ENCODE results near the gene RAB7A. TPM values are rescaled to one million over a fixed set of nuclear protein-coding genes. Genes with fewer than 3 reads are reported as not detected.
A peak's percentile ranks its signal among the peaks of the same experiment; 100 is the strongest.

Gene RAB7A
- polyA plus RNA-seq, 2 of the 4 experiments (the other 2 are of a cell fraction): 137 to 160 TPM

DNA sequence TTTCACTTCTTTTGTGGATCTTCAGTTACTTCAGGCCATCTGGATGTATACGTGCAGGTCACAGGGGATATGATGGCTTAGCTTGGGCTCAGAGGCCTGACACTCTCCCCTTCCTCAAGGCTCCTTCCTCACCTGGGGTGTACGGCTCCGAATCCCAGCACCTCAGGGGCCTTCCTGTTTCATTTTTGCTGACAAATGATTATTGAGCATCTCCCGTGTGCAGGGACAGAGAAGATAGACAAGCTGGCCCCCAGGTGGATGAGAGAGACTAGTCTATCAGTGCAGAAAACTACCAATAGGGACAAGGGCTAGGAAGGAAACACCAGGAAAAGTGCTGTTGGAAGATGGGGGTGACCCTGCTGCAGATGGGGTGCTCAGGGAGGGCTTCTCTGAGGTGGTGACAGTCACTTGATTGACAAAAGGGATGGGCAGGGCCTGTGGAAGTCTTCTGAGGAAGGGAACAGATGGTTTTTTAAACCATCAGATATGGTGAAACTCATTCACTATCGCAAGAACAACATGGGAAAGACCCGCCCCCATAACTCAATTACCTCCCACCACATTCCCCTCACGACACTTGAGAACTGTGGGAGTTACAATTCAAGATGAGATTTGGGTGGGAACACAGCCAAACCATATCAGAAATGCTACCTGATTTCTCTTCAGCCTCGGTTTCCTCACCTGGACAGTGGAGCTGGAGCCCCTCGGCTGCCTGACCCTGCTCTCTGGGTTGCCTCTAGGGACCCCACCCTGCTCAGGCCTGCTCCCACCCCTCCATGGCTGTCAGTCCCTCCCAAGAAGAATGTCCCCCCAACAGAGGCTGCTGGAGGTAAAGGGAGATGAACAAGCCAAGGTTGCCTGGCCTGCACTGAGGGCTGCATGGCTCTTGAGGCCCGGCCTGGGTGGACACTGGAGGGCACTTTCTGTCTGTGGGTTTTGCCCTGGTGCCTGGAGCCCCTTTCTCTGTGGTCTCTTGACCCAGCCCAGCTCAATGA lies 116.2 kb downstream of the RAB7A start:
- H3K4me2 ChIP-seq: no peak overlapping the region
- ChIA-PET POLR2A (no interaction called here), CTCF (no interaction called here)
- H3K4me1 ChIP-seq: 0 out of 3 replicates have a peak, but pooled peaks cover 9% of the 10 kb centered on the region
- no peak overlapping the region for H3K4me3 ChIP-seq
- TF ChIP-seq MAFK (IDR thresholded peaks at IDR 0.05; ENCODE audit: partially characterized antibody): peak; percentile 73
- no peak for TF ChIP-seq MAX (IDR thresholded peaks at IDR 0.05)
- whole genome bisulfite sequencing (ENCODE audit: missing lambda C conversion rate): 64% methylated on average over 10 of the region's 10 CpGs
- DNase-seq (ENCODE audit: low read depth in 1 of 2, low spot score in 1 of 2) (no peak), FAIRE-seq (no peak), ATAC-seq (no peak)
- H3K27ac ChIP-seq: no peak overlapping the region
- no peaks in the 10 kb centered on the region for H3K9me3 ChIP-seq

GRCh38 chr3:128844502-128844901 lies 118.5 kb downstream of the RAB7A start:
- no peak overlapping the region for H3K4me3 ChIP-seq
- no peaks in the 10 kb centered on the region for H3K9me3 ChIP-seq
- H3K4me1 ChIP-seq: 0 out of 3 replicates have a peak, but pooled peaks cover 9% of the 10 kb centered on the region
- no peak for TF ChIP-seq JUNB (IDR thresholded peaks at IDR 0.05)
- TF ChIP-seq, protein P1, sequence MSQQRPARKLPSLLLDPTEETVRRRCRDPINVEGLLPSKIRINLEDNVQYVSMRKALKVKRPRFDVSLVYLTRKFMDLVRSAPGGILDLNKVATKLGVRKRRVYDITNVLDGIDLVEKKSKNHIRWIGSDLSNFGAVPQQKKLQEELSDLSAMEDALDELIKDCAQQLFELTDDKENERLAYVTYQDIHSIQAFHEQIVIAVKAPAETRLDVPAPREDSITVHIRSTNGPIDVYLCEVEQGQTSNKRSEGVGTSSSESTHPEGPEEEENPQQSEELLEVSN (IDR thresholded peaks at IDR 0.05; ENCODE audit: borderline replicate concordance, low read depth): no peak
- no peak for TF ChIP-seq CHD2 (IDR thresholded peaks at IDR 0.05; ENCODE audit: low read length, partially characterized antibody)
- no peak for TF ChIP-seq EHMT2 (IDR thresholded peaks at IDR 0.05; ENCODE audit: low read depth)
- FAIRE-seq (no peak), ATAC-seq (no peak), DNase-seq (ENCODE audit: low read depth in 1 of 2, low spot score in 1 of 2) (no peak)
- H3K4me2 ChIP-seq: no peak overlapping the region
- CTCF ChIA-PET: interaction anchor here (0.6 to 2.4 kb wide), 3 partner anchors 9 to 200 kb away, joined by 4 to 12 read pairs (median 5); no protein-coding TSS in a partner anchor
- 93% methylated on average over 6 of the region's 6 CpGs for WGBS (ENCODE audit: missing lambda C conversion rate)
- POLR2A ChIA-PET: no interaction called here
- no peak overlapping the region for H3K27ac ChIP-seq

GRCh38 chr3:128845119-128845777 lies 119.3 kb downstream of the RAB7A start:
- WGBS (ENCODE audit: missing lambda C conversion rate): 71% methylated on average over 10 of the region's 14 CpGs
- ChIA-PET POLR2A (interaction anchor here (1.1 kb wide), 1 partner anchor 34 kb away, joined by 3 read pairs; no protein-coding TSS in a partner anchor), CTCF (interaction anchor here (0.5 to 2.4 kb wide), 16 partner anchors 10 to 507 kb away, joined by 3 to 13 read pairs (median 4); partner anchors contain the start of gene ACAD9)
- Histone ChIP-seq H3K4me2 (peak overlapping the region; percentile 92), H3K27ac (peak overlapping the region in 1 of 2 experiments; percentile 88; a peak in 2 of 6 replicates), H3K4me3 (peak overlapping the region; percentile 43; the same call in 2 of the 3 replicates), H3K4me1 (0 out of 3 replicates have a peak, but pooled peaks cover 9% of the 10 kb centered on the region), H3K9me3 (no peaks in the 10 kb centered on the region)
- no peak for DNase-seq (ENCODE audit: low read depth in 1 of 2, low spot score in 1 of 2)
- ATAC-seq: peak; percentile 19 to 52; a peak in 4 of 6 replicates
- FAIRE-seq: no peak
- TF ChIP-seq FOSB (CRISPR knock-in tag; IDR thresholded peaks at IDR 0.05) (no peak), RFX5 (IDR thresholded peaks at IDR 0.05) (no peak), CEBPB (IDR thresholded peaks at IDR 0.05) (no peak), ZFP36 (IDR thresholded peaks at IDR 0.05; ENCODE audit: borderline replicate concordance, partially characterized antibody) (no peak), NFE2L2 (conservative IDR thresholded peaks at IDR 0.05; ENCODE audit: low read length) (no peak), CHD2 (IDR thresholded peaks at IDR 0.05; ENCODE audit: low read length, partially characterized antibody) (no peak), ZSCAN20 (CRISPR knock-in tag; IDR thresholded peaks at IDR 0.05) (no peak), REST (IDR thresholded peaks at IDR 0.05) (no peak), ELK1 (IDR thresholded peaks at IDR 0.05; ENCODE audit: low read depth, low read length) (no peak), CBX2 (IDR thresholded peaks at IDR 0.05; ENCODE audit: borderline replicate concordance, low read depth) (no peak), EHMT2 (IDR thresholded peaks at IDR 0.05; ENCODE audit: low read depth) (no peak), KDM5A (IDR thresholded peaks at IDR 0.05) (no peak), JUN (IDR thresholded peaks at IDR 0.05) (no peak), HDAC2 (IDR thresholded peaks at IDR 0.05) (no peak), CBX8 (IDR thresholded peaks at IDR 0.05) (no peak), FOSL2 (IDR thresholded peaks at IDR 0.05) (no peak), FOSL2 (CRISPR knock-in tag; IDR thresholded peaks at IDR 0.05) (no peak)
- TF ChIP-seq, protein P2, sequence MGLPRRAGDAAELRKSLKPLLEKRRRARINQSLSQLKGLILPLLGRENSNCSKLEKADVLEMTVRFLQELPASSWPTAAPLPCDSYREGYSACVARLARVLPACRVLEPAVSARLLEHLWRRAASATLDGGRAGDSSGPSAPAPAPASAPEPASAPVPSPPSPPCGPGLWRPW (IDR thresholded peaks at IDR 0.05): no peak
- TF ChIP-seq, protein P3, sequence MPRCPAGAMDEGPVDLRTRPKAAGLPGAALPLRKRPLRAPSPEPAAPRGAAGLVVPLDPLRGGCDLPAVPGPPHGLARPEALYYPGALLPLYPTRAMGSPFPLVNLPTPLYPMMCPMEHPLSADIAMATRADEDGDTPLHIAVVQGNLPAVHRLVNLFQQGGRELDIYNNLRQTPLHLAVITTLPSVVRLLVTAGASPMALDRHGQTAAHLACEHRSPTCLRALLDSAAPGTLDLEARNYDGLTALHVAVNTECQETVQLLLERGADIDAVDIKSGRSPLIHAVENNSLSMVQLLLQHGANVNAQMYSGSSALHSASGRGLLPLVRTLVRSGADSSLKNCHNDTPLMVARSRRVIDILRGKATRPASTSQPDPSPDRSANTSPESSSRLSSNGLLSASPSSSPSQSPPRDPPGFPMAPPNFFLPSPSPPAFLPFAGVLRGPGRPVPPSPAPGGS (IDR thresholded peaks at IDR 0.05): no peak
- TF ChIP-seq, protein P1 (IDR thresholded peaks at IDR 0.05; ENCODE audit: borderline replicate concordance, low read depth): no peak
